Measurements from ENCODE around the gene IL36A.

The IL36A gene

GRCh38 chr2:113039719-113040118 is 34.5 kb downstream of the IL36A start:
- TF ChIP-seq CTCF (IDR thresholded peaks at IDR 0.05; ENCODE audit: low read length, missing control alignments) = no peak
- DNase-seq (ENCODE audit: low read depth) = no peak
- no peak overlapping the region for H3K4me3 ChIP-seq (replicated peaks; ENCODE audit: low read depth, low read length)

- TF ChIP-seq CTCF (IDR thresholded peaks at IDR 0.05; ENCODE audit: low read length, missing control alignments) = peak; percentile 8
- DNase-seq (ENCODE audit: low read depth) = no peak
- H3K4me3 ChIP-seq (replicated peaks; ENCODE audit: low read depth, low read length) = no peak overlapping the region
Observed at GRCh38 chr2:113041871-113042270, 36.6 kb downstream of the IL36A start.

GRCh38 chr2:113046465-113046864 is 41.2 kb downstream of the IL36A start:
- TF ChIP-seq CTCF (IDR thresholded peaks at IDR 0.05; ENCODE audit: low read length, missing control alignments) = no peak

GRCh38 chr2:113050921-113051895 is 45.9 kb downstream of the IL36A start:
- DNase-seq (ENCODE audit: low read depth) = no peak
- no peak overlapping the region for H3K4me3 ChIP-seq (replicated peaks; ENCODE audit: low read depth, low read length)
- no peak for TF ChIP-seq CTCF (IDR thresholded peaks at IDR 0.05; ENCODE audit: low read length, missing control alignments)

More at GRCh38 chr2:113046465-113046864, 41.2 kb downstream of the IL36A start:
- no peak for DNase-seq (ENCODE audit: low read depth)
- no peak overlapping the region for H3K4me3 ChIP-seq (replicated peaks; ENCODE audit: low read depth, low read length)

- no peak for DNase-seq (ENCODE audit: low read depth)
- TF ChIP-seq CTCF (IDR thresholded peaks at IDR 0.05; ENCODE audit: low read length, missing control alignments) = no peak
- H3K4me3 ChIP-seq (replicated peaks; ENCODE audit: low read depth, low read length) = no peak within 1 kb of the TSS
Observed at GRCh38 chr2:113052396-113052917, 47.2 kb downstream of the IL36A start, which contains the start of gene IL36B. IL36B (minus strand) TSS chr2:113052867.

- no peak for TF ChIP-seq CTCF (IDR thresholded peaks at IDR 0.05; ENCODE audit: low read length, missing control alignments)
- no peak overlapping the region for H3K4me3 ChIP-seq (replicated peaks; ENCODE audit: low read depth, low read length)
- DNase-seq (ENCODE audit: low read depth) = no peak
Observed at GRCh38 chr2:113053666-113054065, 48.4 kb downstream of the IL36A start.

Measured in fibroblast of pulmonary artery (primary cell).